Activated naive CD8-positive, alpha-beta T cell (primary cell): ENCODE data around the gene SYS1.

ENCODE experiments used
- H3K27ac Mint-ChIP-seq: one replicate; pipeline ENCODE4 v1.8.0; 2021; ENCODE audit warnings: mixed read lengths
- H3K27me3 Mint-ChIP-seq: one replicate; pipeline ENCODE4 v1.8.0; 2021; ENCODE audit warnings: mixed read lengths
- H3K36me3 Mint-ChIP-seq: one replicate; pipeline ENCODE4 v1.8.0; 2021; ENCODE audit warnings: mixed read lengths
- H3K4me1 Mint-ChIP-seq: one replicate; pipeline ENCODE4 v1.8.0; 2021; ENCODE audit warnings: low read depth, mixed read lengths
- H3K4me3 Mint-ChIP-seq: one replicate; pipeline ENCODE4 v1.8.0; 2021; ENCODE audit warnings: mild to moderate bottlenecking, mixed read lengths
- H3K9me3 Mint-ChIP-seq: one replicate; pipeline ENCODE4 v1.8.0; 2021; ENCODE audit warnings: low read depth, mixed read lengths

Gene SYS1

GRCh38 chr20:45362804-45363610 lies at the start of gene SYS1:
SYS1 (plus strand) TSS chr20:45363156; CDS start chr20:45363532, 376 bp downstream.
- peaks cover 46% of the 10 kb centered on the region for H3K4me1 Mint-ChIP-seq
- H3K9me3 Mint-ChIP-seq, result no peaks in the 10 kb centered on the region

GRCh38 chr20:45313943-45314342 lies 49.0 kb upstream of the SYS1 start:
- Mint-ChIP-seq H3K36me3 (no peaks in the 10 kb centered on the region), H3K9me3 (no peaks in the 10 kb centered on the region), H3K4me1 (peaks cover 23% of the 10 kb centered on the region), H3K27me3 (peaks cover 37% of the 10 kb centered on the region), H3K4me3 (no peak overlapping the region), H3K27ac (no peak overlapping the region)

More at GRCh38 chr20:45362804-45363610, at the start of gene SYS1:
- Mint-ChIP-seq H3K4me3 (peak within 1 kb of the TSS; percentile 99), H3K27me3 (no peaks in the 10 kb centered on the region), H3K27ac (peak within 1 kb of the TSS; percentile 98), H3K36me3 (no peaks in the 10 kb centered on the region)

GRCh38 chr20:45315672-45316071 lies 47.3 kb upstream of the SYS1 start:
- peaks cover 28% of the 10 kb centered on the region for H3K27me3 Mint-ChIP-seq
- H3K27ac Mint-ChIP-seq, result no peak overlapping the region
- H3K4me3 Mint-ChIP-seq, result no peak overlapping the region
- peaks cover 30% of the 10 kb centered on the region for H3K4me1 Mint-ChIP-seq
- no peaks in the 10 kb centered on the region for H3K36me3 Mint-ChIP-seq
- no peaks in the 10 kb centered on the region for H3K9me3 Mint-ChIP-seq

GRCh38 chr20:45316150-45317080 lies 46.5 kb upstream of the SYS1 start:
- Mint-ChIP-seq H3K36me3 (no peaks in the 10 kb centered on the region), H3K27me3 (peaks cover 24% of the 10 kb centered on the region), H3K27ac (no peak overlapping the region), H3K4me1 (peaks cover 32% of the 10 kb centered on the region), H3K4me3 (no peak overlapping the region), H3K9me3 (no peaks in the 10 kb centered on the region)

- Mint-ChIP-seq H3K36me3 (no peaks in the 10 kb centered on the region), H3K9me3 (no peaks in the 10 kb centered on the region), H3K4me3 (no peak overlapping the region), H3K4me1 (peaks cover 32% of the 10 kb centered on the region), H3K27ac (no peak overlapping the region), H3K27me3 (peaks cover 19% of the 10 kb centered on the region)
Observed at GRCh38 chr20:45317826-45318225, 45.1 kb upstream of the SYS1 start.

GRCh38 chr20:45318386-45318939 lies 44.5 kb upstream of the SYS1 start:
- peaks cover 32% of the 10 kb centered on the region for H3K4me1 Mint-ChIP-seq
- no peaks in the 10 kb centered on the region for H3K36me3 Mint-ChIP-seq
- no peak overlapping the region for H3K4me3 Mint-ChIP-seq
- H3K27ac Mint-ChIP-seq, result no peak overlapping the region
- H3K9me3 Mint-ChIP-seq, result no peaks in the 10 kb centered on the region
- H3K27me3 Mint-ChIP-seq, result peaks cover 17% of the 10 kb centered on the region

GRCh38 chr20:45318948-45319347 lies 44.0 kb upstream of the SYS1 start:
- H3K9me3 Mint-ChIP-seq, result no peaks in the 10 kb centered on the region
- H3K27ac Mint-ChIP-seq, result no peak overlapping the region
- H3K4me1 Mint-ChIP-seq, result peaks cover 32% of the 10 kb centered on the region
- H3K36me3 Mint-ChIP-seq, result no peaks in the 10 kb centered on the region
- H3K27me3 Mint-ChIP-seq, result peaks cover 14% of the 10 kb centered on the region
- H3K4me3 Mint-ChIP-seq, result peak overlapping the region; percentile 17

GRCh38 chr20:45320948-45321595 lies 41.9 kb upstream of the SYS1 start:
- H3K4me3 Mint-ChIP-seq, result no peak overlapping the region
- H3K27me3 Mint-ChIP-seq, result peaks cover 3% of the 10 kb centered on the region
- no peaks in the 10 kb centered on the region for H3K9me3 Mint-ChIP-seq
- no peak overlapping the region for H3K27ac Mint-ChIP-seq
- H3K4me1 Mint-ChIP-seq, result peaks cover 28% of the 10 kb centered on the region
- no peaks in the 10 kb centered on the region for H3K36me3 Mint-ChIP-seq

GRCh38 chr20:45322952-45323383 lies 40.0 kb upstream of the SYS1 start:
- no peaks in the 10 kb centered on the region for H3K36me3 Mint-ChIP-seq

GRCh38 chr20:45323731-45324130 lies 39.2 kb upstream of the SYS1 start:
- Mint-ChIP-seq H3K27ac (no peak overlapping the region), H3K4me1 (peaks cover 19% of the 10 kb centered on the region), H3K4me3 (no peak overlapping the region), H3K36me3 (no peaks in the 10 kb centered on the region), H3K9me3 (no peaks in the 10 kb centered on the region), H3K27me3 (no peaks in the 10 kb centered on the region)

More at GRCh38 chr20:45322952-45323383, 40.0 kb upstream of the SYS1 start:
- Mint-ChIP-seq H3K27me3 (no peaks in the 10 kb centered on the region), H3K9me3 (no peaks in the 10 kb centered on the region), H3K27ac (no peak overlapping the region), H3K4me1 (peaks cover 25% of the 10 kb centered on the region), H3K4me3 (no peak overlapping the region)

- H3K9me3 Mint-ChIP-seq, result no peaks in the 10 kb centered on the region
- no peaks in the 10 kb centered on the region for H3K36me3 Mint-ChIP-seq
- no peaks in the 10 kb centered on the region for H3K27me3 Mint-ChIP-seq
- peaks cover 9% of the 10 kb centered on the region for H3K4me1 Mint-ChIP-seq
- H3K4me3 Mint-ChIP-seq, result no peak overlapping the region
- H3K27ac Mint-ChIP-seq, result no peak overlapping the region
Observed at GRCh38 chr20:45325371-45325770, 37.6 kb upstream of the SYS1 start.

GRCh38 chr20:45328451-45328850 lies 34.5 kb upstream of the SYS1 start:
- Mint-ChIP-seq H3K36me3 (no peaks in the 10 kb centered on the region), H3K27ac (no peak overlapping the region), H3K9me3 (no peaks in the 10 kb centered on the region), H3K27me3 (no peaks in the 10 kb centered on the region), H3K4me1 (no peaks in the 10 kb centered on the region), H3K4me3 (no peak overlapping the region)

- Mint-ChIP-seq H3K27me3 (no peaks in the 10 kb centered on the region), H3K4me3 (no peak overlapping the region), H3K9me3 (no peaks in the 10 kb centered on the region), H3K27ac (no peak overlapping the region), H3K36me3 (no peaks in the 10 kb centered on the region), H3K4me1 (no peaks in the 10 kb centered on the region)
Observed at GRCh38 chr20:45329497-45330319, 33.2 kb upstream of the SYS1 start.

- no peaks in the 10 kb centered on the region for H3K36me3 Mint-ChIP-seq
- no peaks in the 10 kb centered on the region for H3K4me1 Mint-ChIP-seq
- H3K27ac Mint-ChIP-seq, result no peak overlapping the region
- no peak overlapping the region for H3K4me3 Mint-ChIP-seq
- H3K9me3 Mint-ChIP-seq, result no peaks in the 10 kb centered on the region
- no peaks in the 10 kb centered on the region for H3K27me3 Mint-ChIP-seq
Observed at GRCh38 chr20:45330476-45330875, 32.5 kb upstream of the SYS1 start.
